GM12864 (cell line): Measurements from ENCODE around the gene SHLD1.
"Not testable (repeated sequence)": the region's sequence is repeated elsewhere in the genome, so short reads cannot be mapped to it uniquely, and the experiment has no call there.

Experiments used
- DNase-seq: peaks from one replicate; pipeline ENCODE4 v3.0.0-alpha.2; 2011; ENCODE audit warnings: low read depth
- H3K4me3 ChIP-seq: 2 replicates; pipeline ENCODE4 v1.5.1; 2011; ENCODE audit warnings: mild to moderate bottlenecking, low read depth, low read length, control low read depth
- CTCF ChIP-seq: IDR thresholded peaks from 2 replicates; pipeline ENCODE4 v1.5.1; 2011; ENCODE audit warnings: low read depth, mild to moderate bottlenecking, moderate library complexity, low read length, control low read depth, inconsistent platforms; ENCODE audit errors: missing control alignments

The SHLD1 gene

GRCh38 chr20:5749952-5750779, at the start of gene SHLD1:
SHLD1 (plus strand) TSS chr20:5750401; CDS start chr20:5772866, 22,465 bp downstream.
- peak; percentile 79 for DNase-seq
- no peak for TF ChIP-seq CTCF
- peak within 1 kb of the TSS; percentile 71 for H3K4me3 ChIP-seq

GRCh38 chr20:5702339-5702738, 47.9 kb upstream of the SHLD1 start:
- DNase-seq, H3K4me3 ChIP-seq: not testable (repeated sequence)

GRCh38 chr20:5703681-5704101, 46.5 kb upstream of the SHLD1 start:
- DNase-seq = no peak
- no peak overlapping the region for H3K4me3 ChIP-seq
- TF ChIP-seq CTCF = no peak

GRCh38 chr20:5705827-5706226, 44.4 kb upstream of the SHLD1 start:
- no peak for DNase-seq
- no peak for TF ChIP-seq CTCF
- H3K4me3 ChIP-seq = no peak overlapping the region

GRCh38 chr20:5706797-5707196, 43.4 kb upstream of the SHLD1 start:
- TF ChIP-seq CTCF = no peak
- DNase-seq = no peak
- H3K4me3 ChIP-seq = no peak overlapping the region

- H3K4me3 ChIP-seq = no peak overlapping the region
- no peak for TF ChIP-seq CTCF
- DNase-seq = no peak
Measured at GRCh38 chr20:5710551-5710950, 39.6 kb upstream of the SHLD1 start.

GRCh38 chr20:5714261-5715041, 35.8 kb upstream of the SHLD1 start:
- H3K4me3 ChIP-seq = no peak overlapping the region
- TF ChIP-seq CTCF = no peak
- DNase-seq = no peak
